Mucosa of descending colon (tissue), 3 donors: ENCODE measurements around the gene NME2. TPM values are rescaled to one million over a fixed set of nuclear protein-coding genes. Genes with fewer than 3 reads are reported as not detected.
A peak's percentile ranks its signal among the peaks of the same experiment; 100 is the strongest.

Source experiments
- ATAC-seq: fragments of 200-7000 bp; cut with Tn5 transposase; one replicate; pipeline ENCODE4 v1.9.1; 2020; ENCODE audit warnings: mild to moderate bottlenecking, moderate library complexity
- DNase-seq, 3 donors: peaks; one replicate each; pipeline ENCODE4 v3.0.0-alpha.2; 2020
- H3K36me3 ChIP-seq: fragments of 200-600 bp; one replicate; pipeline ENCODE4 v1.8.0; 2021; ENCODE audit warnings: low read depth, mild to moderate bottlenecking
- H3K4me1 ChIP-seq: fragments of 200-600 bp; one replicate; pipeline ENCODE4 v1.8.0; 2021; ENCODE audit warnings: low read depth, mild to moderate bottlenecking
- H3K4me3 ChIP-seq: fragments of 200-600 bp; one replicate; pipeline ENCODE4 v1.8.0; 2021; ENCODE audit warnings: mild to moderate bottlenecking
- H3K9me3 ChIP-seq: fragments of 200-600 bp; one replicate; pipeline ENCODE4 v1.8.0; 2021; ENCODE audit warnings: mild to moderate bottlenecking
- CTCF ChIP-seq: fragments of 200-600 bp; IDR thresholded peaks from one replicate; pipeline ENCODE4 v1.8.0; 2022; ENCODE audit warnings: antibody characterized with exemption, mild to moderate bottlenecking
- intact Hi-C, 2 donors: fragments of 100-400 bp; cut with DNase I in 1 of 2; cut with micrococcal nuclease in 1 of 2; formaldehyde crosslinking; loops; one replicate each; pipeline versions ENCODE4 v1.11.0 to v1.11.1; 2022; cut with DNase I, micrococcal nuclease
- total RNA-seq, 3 donors: library from RNA; stranded (reverse); fragmentation: NEBNext Ultra II Directional in 2 of 3; extraction: Animal tissue kit (Norgen Biotek cat#: 25700) in 2 of 3; gene quantifications; one replicate each; pipeline versions ENCODE4 v1.2.1 to v1.2.4, GENCODE V29; 2021 to 2023
- donor health status: DM: no; HTN: no; CAD: no; lungs with moderate emphysema.
- donor health status: DM: no; HTN: no; CAD: no.
- donor health status: DM: no; HTN: yes; CAD: no.

Gene NME2
- total RNA-seq, 3 donors from 2014 or later, result 306 to 433 (median 397) TPM

GRCh38 chr17:51155416-51155815, 10.8 kb upstream of the NME2 start:
- no peaks in the 10 kb centered on the region for H3K36me3 ChIP-seq
- ATAC-seq (no peak), DNase-seq (no peak)
- no peaks in the 10 kb centered on the region for H3K9me3 ChIP-seq
- H3K4me3 ChIP-seq, result no peak overlapping the region
- H3K4me1 ChIP-seq, result peaks cover 15% of the 10 kb centered on the region
- intact Hi-C loops, result loop anchor here (10.0 kb wide), 2 partner anchors 151 to 301 kb away; no protein-coding TSS in a partner anchor
- TF ChIP-seq CTCF, result no peak

GRCh38 chr17:51159604-51160003, 6.6 kb upstream of the NME2 start:
- H3K4me3 ChIP-seq, result no peak overlapping the region
- no peak for TF ChIP-seq CTCF
- peaks cover 4% of the 10 kb centered on the region for H3K4me1 ChIP-seq
- H3K36me3 ChIP-seq, result no peaks in the 10 kb centered on the region
- intact Hi-C loops, result loop anchor here (10.0 kb wide), 2 partner anchors 155 to 305 kb away; no protein-coding TSS in a partner anchor
- no peak for ATAC-seq
- no peak for DNase-seq
- no peaks in the 10 kb centered on the region for H3K9me3 ChIP-seq

GRCh38 chr17:51161541-51161940, 4.7 kb upstream of the NME2 start:
- intact Hi-C loops, result no loop called here
- H3K36me3 ChIP-seq, result no peaks in the 10 kb centered on the region
- no peak for TF ChIP-seq CTCF
- ATAC-seq (no peak), DNase-seq (no peak)
- H3K4me3 ChIP-seq, result no peak overlapping the region
- no peaks in the 10 kb centered on the region for H3K4me1 ChIP-seq
- H3K9me3 ChIP-seq, result no peaks in the 10 kb centered on the region

GRCh38 chr17:51164911-51165679, 1.1 kb upstream of the NME2 start:
- intact Hi-C loops, result no loop called here
- no peak for ATAC-seq
- peaks cover 9% of the 10 kb centered on the region for H3K4me1 ChIP-seq
- H3K36me3 ChIP-seq, result no peaks in the 10 kb centered on the region
- peak in 1 of 3 donors; percentile 47 for DNase-seq
- no peaks in the 10 kb centered on the region for H3K9me3 ChIP-seq
- H3K4me3 ChIP-seq, result no peak overlapping the region
- TF ChIP-seq CTCF, result no peak

GRCh38 chr17:51165680-51166197, 472 bp upstream of the NME2 start:
- no peaks in the 10 kb centered on the region for H3K9me3 ChIP-seq
- H3K36me3 ChIP-seq, result no peaks in the 10 kb centered on the region
- TF ChIP-seq CTCF, result no peak
- peaks cover 9% of the 10 kb centered on the region for H3K4me1 ChIP-seq
- peak overlapping the region; percentile 63 for H3K4me3 ChIP-seq
- peak in 2 of 3 donors; percentile 48 to 70 for DNase-seq
- intact Hi-C loops, result no loop called here
- ATAC-seq, result peak; percentile 43
